ENCODE results near the gene CSTA.

CSTA gene

GRCh38 chr3:122284486-122284885 lies 40.6 kb upstream of the CSTA start:
- Histone ChIP-seq H4K20me1 (ENCODE audit: insufficient read depth, low read length, poor library complexity, severe bottlenecking) (no peaks in the 10 kb centered on the region), H3K4me1 (ENCODE audit: insufficient read depth, low read length, poor library complexity, severe bottlenecking) (no peaks in the 10 kb centered on the region), H2AFZ (ENCODE audit: low read length) (no peak overlapping the region), H3K9ac (ENCODE audit: low read depth, low read length, poor library complexity, severe bottlenecking) (no peak overlapping the region), H3K9me3 (ENCODE audit: insufficient read depth, low read depth, low read length) (no peaks in the 10 kb centered on the region), H3K4me2 (ENCODE audit: low read depth, low read length, poor library complexity, severe bottlenecking) (no peak overlapping the region), H3K9me2 (replicated peaks; ENCODE audit: low read depth, low read length) (no peaks in the 10 kb centered on the region), H3K36me3 (ENCODE audit: insufficient read depth, low read length) (no peaks in the 10 kb centered on the region), H3K4me3 (ENCODE audit: low read length, poor library complexity, severe bottlenecking) (no peak overlapping the region), H3K27me3 (ENCODE audit: insufficient read depth, low read length, poor library complexity, severe bottlenecking) (peaks cover 4% of the 10 kb centered on the region), H3K79me2 (ENCODE audit: insufficient read depth, low read length) (no peaks in the 10 kb centered on the region), H3F3A (ENCODE audit: low read depth) (no peaks in the 10 kb centered on the region)
- no peak for TF ChIP-seq CTCF (conservative IDR thresholded peaks at IDR 0.05; ENCODE audit: low read length)
- TF ChIP-seq EZH2phosphoT487 (IDR thresholded peaks at IDR 0.05; ENCODE audit: borderline replicate concordance), result no peak

- Histone ChIP-seq H2AFZ (ENCODE audit: low read length) (no peak overlapping the region), H3K27me3 (ENCODE audit: insufficient read depth, low read length, poor library complexity, severe bottlenecking) (no peaks in the 10 kb centered on the region), H3F3A (ENCODE audit: low read depth) (no peaks in the 10 kb centered on the region), H3K36me3 (ENCODE audit: insufficient read depth, low read length) (no peaks in the 10 kb centered on the region), H3K79me2 (ENCODE audit: insufficient read depth, low read length) (no peaks in the 10 kb centered on the region), H3K9ac (ENCODE audit: low read depth, low read length, poor library complexity, severe bottlenecking) (no peak overlapping the region), H3K9me2 (replicated peaks; ENCODE audit: low read depth, low read length) (no peaks in the 10 kb centered on the region), H4K20me1 (ENCODE audit: insufficient read depth, low read length, poor library complexity, severe bottlenecking) (no peaks in the 10 kb centered on the region), H3K4me3 (ENCODE audit: low read length, poor library complexity, severe bottlenecking) (no peak overlapping the region), H3K4me2 (ENCODE audit: low read depth, low read length, poor library complexity, severe bottlenecking) (no peak overlapping the region), H3K4me1 (ENCODE audit: insufficient read depth, low read length, poor library complexity, severe bottlenecking) (peaks cover 18% of the 10 kb centered on the region), H3K9me3 (ENCODE audit: insufficient read depth, low read depth, low read length) (no peaks in the 10 kb centered on the region)
- TF ChIP-seq CTCF (conservative IDR thresholded peaks at IDR 0.05; ENCODE audit: low read length), result no peak
- no peak for TF ChIP-seq EZH2phosphoT487 (IDR thresholded peaks at IDR 0.05; ENCODE audit: borderline replicate concordance)
Measured at GRCh38 chr3:122294359-122294758, 30.7 kb upstream of the CSTA start.

- Histone ChIP-seq H3K9me2 (replicated peaks; ENCODE audit: low read depth, low read length) (no peaks in the 10 kb centered on the region), H3K4me2 (ENCODE audit: low read depth, low read length, poor library complexity, severe bottlenecking) (no peak overlapping the region), H3K27me3 (ENCODE audit: insufficient read depth, low read length, poor library complexity, severe bottlenecking) (no peaks in the 10 kb centered on the region), H3K9ac (ENCODE audit: low read depth, low read length, poor library complexity, severe bottlenecking) (no peak overlapping the region), H3K79me2 (ENCODE audit: insufficient read depth, low read length) (no peaks in the 10 kb centered on the region), H3K9me3 (ENCODE audit: insufficient read depth, low read depth, low read length) (0 out of 2 replicates have a peak, but pooled peaks cover 2% of the 10 kb centered on the region), H3K4me1 (ENCODE audit: insufficient read depth, low read length, poor library complexity, severe bottlenecking) (peaks cover 18% of the 10 kb centered on the region), H2AFZ (ENCODE audit: low read length) (peak overlapping the region; percentile 74), H3K36me3 (ENCODE audit: insufficient read depth, low read length) (no peaks in the 10 kb centered on the region), H4K20me1 (ENCODE audit: insufficient read depth, low read length, poor library complexity, severe bottlenecking) (no peaks in the 10 kb centered on the region), H3K4me3 (ENCODE audit: low read length, poor library complexity, severe bottlenecking) (no peak overlapping the region), H3F3A (ENCODE audit: low read depth) (no peaks in the 10 kb centered on the region)
- TF ChIP-seq EZH2phosphoT487 (IDR thresholded peaks at IDR 0.05; ENCODE audit: borderline replicate concordance) (no peak), CTCF (conservative IDR thresholded peaks at IDR 0.05; ENCODE audit: low read length) (no peak)
Measured at GRCh38 chr3:122295266-122296062, 29.6 kb upstream of the CSTA start.
